Adrenal gland (tissue), 12 donors: ENCODE measurements around the gene PDE9A. TPM values are rescaled to one million over a fixed set of nuclear protein-coding genes. Genes with fewer than 3 reads are reported as not detected.

Source experiments
- DNase-seq, 7 donors: peaks; one replicate each; pipeline ENCODE4 v3.0.0-alpha.2; 2019 to 2020
- H3K27ac ChIP-seq, 5 donors: fragments of 200-600 bp; sonication (generic) in 4 of 5; 1 replicate in 3 of 5; 2 replicates in 2 of 5; pipeline versions ENCODE4 v1.5.1 to v1.8.0; 2016 to 2020; ENCODE audit warnings: mild to moderate bottlenecking in 1 of 5
- H3K27me3 ChIP-seq: fragments of 200-600 bp; 2 replicates; pipeline ENCODE4 v1.8.0; 2021
- H3K36me3 ChIP-seq, 2 donors: fragments of 200-600 bp; replicated peaks in 1 of 2; 1 replicate in 1 of 2; 2 replicates in 1 of 2; pipeline versions ENCODE4 v1.5.1 to v1.8.0; 2018 to 2022
- H3K4me1 ChIP-seq, 2 donors: fragments of 200-600 bp; replicated peaks in 1 of 2; 1 replicate in 1 of 2; 2 replicates in 1 of 2; pipeline versions ENCODE4 v1.5.1 to v1.8.0; 2018 to 2021
- H3K4me3 ChIP-seq, 4 donors: fragments of 200-600 bp; sonication (generic) in 3 of 4; one replicate each; pipeline ENCODE4 v1.5.1; 2016 to 2018
- H3K9me3 ChIP-seq, 3 donors: fragments of 200-600 bp; sonication (generic) in 1 of 3; replicated peaks in 1 of 3; 1 replicate in 2 of 3; 2 replicates in 1 of 3; pipeline versions ENCODE4 v1.5.1 to v1.8.0; 2016 to 2021
- POLR2A ChIP-seq, 2 donors: fragments of 450-650 bp; IDR thresholded peaks; one replicate each; pipeline ENCODE4 v1.6.1; 2017; ENCODE audit warnings: antibody characterized with exemption in 2 of 2, mild to moderate bottlenecking in 2 of 2, moderate library complexity in 1 of 2
- WGBS, 4 donors: extraction: QIAGEN DNeasy Blood & Tissue Kit in 2 of 4; methylation state at CpG; one replicate each; pipeline versions ENCODE4 v1.1.5 to v1.1.7; 2013 to 2017; 5-methylcytosine and 5-hydroxymethylcytosine counted together
- intact Hi-C, 2 donors: fragments of 100-400 bp; cut with DNase I; formaldehyde crosslinking; loops; one replicate each; pipeline versions ENCODE4 v1.14.1 to v1.15.0; 2022 to 2023
- polyA plus RNA-seq, 3 donors: library from polyadenylated mRNA; stranded (reverse); fragments of 200-250 nt in 2 of 3; fragments of 350-450 nt in 1 of 3; fragmentation: Illumina TruSeq in 1 of 3; extraction: RNeasy Lipid Tissue Mini Kit (QIAGEN cat#74804) in 1 of 3; gene quantifications; one replicate each; pipeline ENCODE4 v1.2.3, GENCODE V29; 2013 to 2014
- total RNA-seq, 9 donors: library from RNA; depleted of rRNA in 4 of 9; stranded (reverse); fragments of >200 nt in 4 of 9; fragments of 120-200 nt in 1 of 9; fragmentation: NEBNext Ultra II Directional in 1 of 9; extraction: Animal tissue kit (Norgen Biotek cat#: 25700) in 1 of 9; gene quantifications; one replicate each; pipeline versions ENCODE4 v1.1.0 to v1.2.4, GENCODE V29; 2013 to 2023
- TF ChIP-seq, protein P1 (sequence below), 6 experiments: fragments of 450-650 bp in 4 of 6; fragments of 200-600 bp in 2 of 6; sonication (generic) in 1 of 6; IDR thresholded peaks; 1 replicate in 5 of 6; 2 replicates in 1 of 6; pipeline versions ENCODE4 v1.5.1 to v1.8.0; 2016 to 2021; ENCODE audit warnings: antibody characterized with exemption in 6 of 6, mild to moderate bottlenecking in 2 of 6, moderate library complexity in 1 of 6
- donor health status: healthy with polysubstance abuse.
- donor health status: Bipolar disorder and iron deficiency.
- donor health status: DM: yes; HTN: yes; CAD: no.
- donor health status: DM: no; HTN: no; CAD: no.
- donor health status: DM: no; HTN: no; CAD: no.
- donor health status: DM: yes; HTN: yes; CAD: no.

The PDE9A gene
- total and polyA plus RNA-seq, 12 donors = 4.6 to 58.1 (median 19.5) TPM

DNA sequence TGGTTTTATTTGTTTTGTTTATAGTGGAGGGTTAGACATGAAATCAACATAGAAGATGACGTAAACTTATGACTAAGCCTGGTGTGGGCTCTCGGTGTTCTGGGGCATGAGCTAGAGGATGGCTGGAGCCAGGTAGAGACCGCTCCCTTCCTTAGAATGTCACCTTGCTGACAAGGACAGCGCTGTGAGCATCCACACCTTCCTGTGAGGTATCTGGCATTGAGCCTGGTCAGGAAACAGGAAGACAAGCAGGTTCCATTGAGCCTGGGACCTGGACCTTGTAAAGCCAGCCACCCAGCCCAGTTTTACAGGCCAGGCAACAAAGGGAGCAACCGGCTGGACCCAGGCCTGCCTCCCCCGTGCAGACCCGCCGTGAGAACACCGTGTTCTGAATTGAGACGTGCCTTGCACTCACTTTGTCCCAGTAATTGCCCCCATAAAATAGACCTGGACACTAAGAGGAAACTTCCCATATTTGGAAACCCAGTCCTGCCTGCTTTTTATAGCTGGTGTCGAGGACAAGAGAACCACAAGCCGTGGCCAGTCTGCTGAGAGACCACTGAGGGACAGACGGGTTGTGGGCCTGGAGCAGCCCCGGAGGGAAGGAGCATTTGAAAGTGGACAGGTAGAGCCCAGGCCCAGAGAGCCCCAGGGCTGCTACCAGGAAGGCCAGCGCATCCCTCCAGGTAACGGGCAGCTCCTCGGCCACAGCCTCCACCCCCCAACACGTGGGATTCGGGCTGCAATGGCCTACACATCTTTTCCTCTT is 78.0 kb downstream of the PDE9A start:
- WGBS, 4 donors = 80 to 92% (median 89%) methylated on average over 11 to 19 of the region's 19 CpGs
- H3K9me3 ChIP-seq = no peaks in the 10 kb centered on the region

DNA sequence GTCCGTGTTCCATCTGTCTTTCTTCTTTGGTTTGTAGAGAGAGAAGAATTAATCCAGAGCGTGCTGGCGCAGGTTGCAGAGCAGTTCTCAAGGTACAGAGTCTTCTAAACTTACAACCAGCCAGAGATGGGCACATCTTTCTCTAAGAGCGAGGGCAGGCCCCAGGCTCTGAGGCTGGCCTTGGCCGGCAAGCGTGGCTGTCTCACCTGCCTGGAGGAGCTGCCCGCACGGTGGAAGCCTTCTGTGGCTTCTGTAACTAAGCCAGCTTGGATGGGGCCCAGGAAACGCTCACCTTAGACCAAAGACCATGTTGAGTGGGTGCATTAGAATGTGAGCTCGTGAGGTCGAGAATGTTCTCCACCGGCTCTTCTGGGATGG is 78.6 kb downstream of the PDE9A start:
- H3K27ac ChIP-seq = no peak overlapping the region
- H3K36me3 ChIP-seq = no peaks in the 10 kb centered on the region
- intact Hi-C loops = loop anchor here (10.0 kb wide), 2 partner anchors 53 to 63 kb away; no protein-coding TSS in a partner anchor
- no peaks in the 10 kb centered on the region for H3K27me3 ChIP-seq
- H3K4me1 ChIP-seq = no peaks in the 10 kb centered on the region
- TF ChIP-seq POLR2A (IDR thresholded peaks at IDR 0.05) = no peak
- TF ChIP-seq, protein P1, sequence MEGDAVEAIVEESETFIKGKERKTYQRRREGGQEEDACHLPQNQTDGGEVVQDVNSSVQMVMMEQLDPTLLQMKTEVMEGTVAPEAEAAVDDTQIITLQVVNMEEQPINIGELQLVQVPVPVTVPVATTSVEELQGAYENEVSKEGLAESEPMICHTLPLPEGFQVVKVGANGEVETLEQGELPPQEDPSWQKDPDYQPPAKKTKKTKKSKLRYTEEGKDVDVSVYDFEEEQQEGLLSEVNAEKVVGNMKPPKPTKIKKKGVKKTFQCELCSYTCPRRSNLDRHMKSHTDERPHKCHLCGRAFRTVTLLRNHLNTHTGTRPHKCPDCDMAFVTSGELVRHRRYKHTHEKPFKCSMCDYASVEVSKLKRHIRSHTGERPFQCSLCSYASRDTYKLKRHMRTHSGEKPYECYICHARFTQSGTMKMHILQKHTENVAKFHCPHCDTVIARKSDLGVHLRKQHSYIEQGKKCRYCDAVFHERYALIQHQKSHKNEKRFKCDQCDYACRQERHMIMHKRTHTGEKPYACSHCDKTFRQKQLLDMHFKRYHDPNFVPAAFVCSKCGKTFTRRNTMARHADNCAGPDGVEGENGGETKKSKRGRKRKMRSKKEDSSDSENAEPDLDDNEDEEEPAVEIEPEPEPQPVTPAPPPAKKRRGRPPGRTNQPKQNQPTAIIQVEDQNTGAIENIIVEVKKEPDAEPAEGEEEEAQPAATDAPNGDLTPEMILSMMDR (IDR thresholded peaks at IDR 0.05) = no peak
- no peaks in the 10 kb centered on the region for H3K9me3 ChIP-seq
- 92 to 98% (median 97%) methylated on average over 12 of the region's 12 CpGs for WGBS, 4 donors
- H3K4me3 ChIP-seq = no peak overlapping the region
- no peak for DNase-seq

More for the DNA sequence above, 78.0 kb downstream of the PDE9A start:
- H3K4me3 ChIP-seq = no peak overlapping the region
- H3K36me3 ChIP-seq = no peaks in the 10 kb centered on the region
- no peak for DNase-seq
- intact Hi-C loops = loop anchor here (10.0 kb wide), 2 partner anchors 53 to 63 kb away; no protein-coding TSS in a partner anchor
- no peaks in the 10 kb centered on the region for H3K27me3 ChIP-seq
- H3K27ac ChIP-seq = no peak overlapping the region
- no peaks in the 10 kb centered on the region for H3K4me1 ChIP-seq
- TF ChIP-seq, protein P1 (IDR thresholded peaks at IDR 0.05) = no peak
- no peak for TF ChIP-seq POLR2A (IDR thresholded peaks at IDR 0.05)

DNA sequence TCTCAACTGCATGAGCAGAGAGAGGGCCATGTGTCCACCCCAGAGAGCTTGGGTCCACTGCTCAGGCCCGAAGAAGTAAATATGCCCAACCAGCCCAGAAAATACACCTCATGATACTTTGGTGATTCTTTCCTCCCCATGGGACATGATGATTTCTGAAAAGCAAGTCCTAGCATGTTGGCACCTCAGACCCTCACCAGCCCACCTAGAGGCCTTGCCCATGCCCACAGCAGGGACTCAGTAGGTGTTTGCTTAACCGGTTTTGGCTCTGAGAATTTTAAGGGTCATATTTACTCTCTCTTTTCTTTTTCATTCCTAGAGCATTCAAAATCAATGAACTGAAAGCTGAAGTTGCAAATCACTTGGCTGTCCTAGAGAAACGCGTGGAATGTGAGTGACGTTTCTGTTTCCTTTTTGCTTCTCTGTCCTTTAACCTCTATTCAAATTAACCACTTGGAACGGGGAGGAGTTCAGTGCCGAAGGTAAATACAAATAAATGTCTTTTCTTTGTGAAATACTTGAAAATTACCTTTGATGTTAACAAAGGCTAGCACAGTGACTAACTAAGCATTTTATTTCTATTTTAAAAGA is 79.7 kb downstream of the PDE9A start:
- intact Hi-C loops = loop anchor here (10.0 kb wide), 2 partner anchors 52 to 62 kb away; no protein-coding TSS in a partner anchor
- TF ChIP-seq POLR2A (IDR thresholded peaks at IDR 0.05) = no peak
- TF ChIP-seq, protein P1 (IDR thresholded peaks at IDR 0.05) = no peak
- Histone ChIP-seq H3K27me3 (no peaks in the 10 kb centered on the region), H3K36me3 (no peaks in the 10 kb centered on the region), H3K4me3 (no peak overlapping the region), H3K9me3 (no peaks in the 10 kb centered on the region), H3K4me1 (peaks cover 0 to 10% of the 10 kb centered on the region in 2 donors), H3K27ac (no peak overlapping the region)
- WGBS, 4 donors = 63 to 73% (median 69%) methylated on average over 6 to 7 of the region's 7 CpGs
- no peak for DNase-seq

DNA sequence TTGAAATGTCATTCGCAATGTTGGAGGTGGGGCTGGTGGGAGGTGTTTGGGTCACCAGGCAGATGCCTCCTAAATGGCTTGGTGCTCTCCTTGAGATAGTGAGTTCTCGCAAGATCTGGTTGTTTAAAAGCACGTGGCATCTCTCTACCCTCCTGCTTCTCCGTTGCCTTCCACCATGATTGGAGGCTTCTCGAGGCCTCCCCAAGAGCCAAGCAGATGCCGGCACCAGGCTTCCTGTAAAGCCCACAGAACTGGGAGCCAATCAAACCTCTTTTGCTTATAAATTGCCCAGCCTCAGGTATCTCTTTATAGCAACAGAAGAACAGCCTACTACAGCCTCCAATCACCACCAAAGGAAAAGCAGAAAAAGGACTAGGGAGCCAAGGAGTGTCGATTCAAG is 80.5 kb downstream of the PDE9A start:
- intact Hi-C loops = loop anchor here (10.0 kb wide), 2 partner anchors 51 to 61 kb away; no protein-coding TSS in a partner anchor
- Histone ChIP-seq H3K9me3 (no peaks in the 10 kb centered on the region), H3K36me3 (no peaks in the 10 kb centered on the region), H3K4me1 (peaks cover 0 to 14% of the 10 kb centered on the region in 2 donors), H3K27me3 (no peaks in the 10 kb centered on the region), H3K4me3 (no peak overlapping the region), H3K27ac (no peak overlapping the region)
- TF ChIP-seq POLR2A (IDR thresholded peaks at IDR 0.05) = no peak
- TF ChIP-seq, protein P1 (IDR thresholded peaks at IDR 0.05) = no peak
- WGBS, 4 donors = 93 to 100% (median 97%) methylated on average over 7 of the region's 7 CpGs
- DNase-seq = no peak
